OCI-LY3 (cell line): ENCODE data around the gene CYBRD1.

Experiments
- H2AFZ ChIP-seq: fragments of 200-600, 300-600 bp; shearing (Covaris generic); 2 replicates; pipeline ENCODE4 v1.6.0; 2014; ENCODE audit warnings: antibody characterized with exemption, low read depth, low read length
- H3K27ac ChIP-seq: fragments of 200-600, 300-600 bp; sonication (generic); 2 replicates; pipeline ENCODE4 v1.5.1; 2014; ENCODE audit warnings: mild to moderate bottlenecking, low read length, moderate library complexity, mixed read lengths
- H3K27me3 ChIP-seq: fragments of 200-600, 300-600 bp; sonication (generic); 2 replicates; pipeline ENCODE4 v1.6.1; 2014; ENCODE audit warnings: low read depth, low read length, mixed read lengths
- H3K36me3 ChIP-seq: fragments of 200-600, 300-600 bp; sonication (generic); replicated peaks from 2 replicates; pipeline ENCODE3; 2014; ENCODE audit warnings: low read depth, low read length, mixed read lengths
- H3K4me1 ChIP-seq: fragments of 300-600, 200-600 bp; sonication (generic); 2 replicates; pipeline ENCODE4 v1.6.1; 2014; ENCODE audit warnings: low read length, mixed read lengths
- H3K4me2 ChIP-seq: fragments of 200-600, 300-600 bp; sonication (generic); 2 replicates; pipeline ENCODE4 v1.6.1; 2014; ENCODE audit warnings: low read length, mixed read lengths
- H3K4me3 ChIP-seq: fragments of 300-600, 200-600 bp; sonication (generic); 2 replicates; pipeline ENCODE4 v1.5.1; 2014; ENCODE audit warnings: antibody characterized with exemption, mild to moderate bottlenecking, low read length, moderate library complexity
- H3K79me2 ChIP-seq: fragments of 300-600, 200-600 bp; shearing (Covaris generic); 2 replicates; pipeline ENCODE4 v1.6.1; 2014; ENCODE audit warnings: mild to moderate bottlenecking, low read length, mixed read lengths
- H3K9ac ChIP-seq: fragments of 300-600, 200-600 bp; shearing (Covaris generic); 2 replicates; pipeline ENCODE4 v1.6.0; 2014; ENCODE audit warnings: mild to moderate bottlenecking, low read length, moderate library complexity
- H3K9me3 ChIP-seq: fragments of 200-600, 300-600 bp; shearing (Covaris generic); 2 replicates; pipeline ENCODE4 v1.6.1; 2014; ENCODE audit warnings: low read length, mixed read lengths; ENCODE audit not compliant: insufficient read depth
- H4K20me1 ChIP-seq: fragments of 200-600, 300-600 bp; sonication (generic); 2 replicates; pipeline ENCODE4 v1.6.1; 2016; ENCODE audit warnings: low read length, mixed read lengths; ENCODE audit not compliant: insufficient read depth
- CTCF ChIP-seq: fragments of 200-600, 300-600 bp; sonication (generic); IDR thresholded peaks from 2 replicates; pipeline ENCODE4 v1.5.1; 2014; ENCODE audit warnings: antibody characterized with exemption, low read length, low read depth
- EZH2phosphoT487 ChIP-seq: fragments of 200-600 bp; shearing (Covaris generic); IDR thresholded peaks from 2 replicates; pipeline ENCODE4 v1.6.1; 2018; ENCODE audit warnings: antibody characterized with exemption, mixed run types, low read depth

Gene CYBRD1

GRCh38 chr2:171522052-171522787 is at the start of gene CYBRD1:
TSS of gene CYBRD1 (plus strand) at chr2:171522474. CDS start at chr2:171522546, 72 bp downstream.
- H3K79me2 ChIP-seq, result peaks cover 4% of the 10 kb centered on the region
- peak within 1 kb of the TSS; percentile 84 for H2AFZ ChIP-seq
- H3K9ac ChIP-seq, result peak within 1 kb of the TSS; percentile 91
- H4K20me1 ChIP-seq, result no peaks in the 10 kb centered on the region
- H3K4me3 ChIP-seq, result peak within 1 kb of the TSS; percentile 95
- H3K9me3 ChIP-seq, result no peaks in the 10 kb centered on the region
- peaks cover 17% of the 10 kb centered on the region for H3K4me1 ChIP-seq
- H3K27me3 ChIP-seq, result peaks cover 8% of the 10 kb centered on the region
- peak; percentile 48 for TF ChIP-seq CTCF
- no peak for TF ChIP-seq EZH2phosphoT487
- H3K4me2 ChIP-seq, result peak within 1 kb of the TSS; percentile 94
- peak within 1 kb of the TSS; percentile 48 for H3K27ac ChIP-seq
- H3K36me3 ChIP-seq, result no peaks in the 10 kb centered on the region

DNA sequence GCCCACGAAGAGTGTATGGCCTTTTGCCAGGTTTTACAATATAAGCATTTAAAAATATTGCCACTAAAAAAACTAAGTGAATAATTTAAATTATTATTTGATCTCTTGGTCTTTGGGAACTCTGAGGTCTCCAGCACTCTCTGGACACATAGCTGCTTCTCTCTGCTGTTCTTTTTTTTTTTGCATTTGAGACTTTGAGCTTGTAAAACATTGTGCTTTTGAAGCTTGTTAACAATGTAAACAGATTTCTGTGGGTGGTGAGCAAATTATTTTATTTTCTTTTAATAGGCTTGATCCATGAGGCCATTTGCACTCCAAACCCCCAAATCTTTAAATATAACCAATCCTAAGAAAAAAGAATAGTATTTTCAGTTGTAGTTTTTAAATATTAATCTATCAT is 46.3 kb upstream of the CYBRD1 start:
- Histone ChIP-seq H3K27me3 (no peaks in the 10 kb centered on the region), H3K4me1 (peaks cover 17% of the 10 kb centered on the region), H3K4me3 (no peak overlapping the region), H3K9ac (no peak overlapping the region), H3K27ac (no peak overlapping the region), H2AFZ (no peak overlapping the region), H3K79me2 (no peaks in the 10 kb centered on the region), H3K36me3 (peaks cover 33% of the 10 kb centered on the region), H3K9me3 (no peaks in the 10 kb centered on the region), H3K4me2 (no peak overlapping the region), H4K20me1 (no peaks in the 10 kb centered on the region)
- TF ChIP-seq EZH2phosphoT487 (no peak), CTCF (no peak)

DNA sequence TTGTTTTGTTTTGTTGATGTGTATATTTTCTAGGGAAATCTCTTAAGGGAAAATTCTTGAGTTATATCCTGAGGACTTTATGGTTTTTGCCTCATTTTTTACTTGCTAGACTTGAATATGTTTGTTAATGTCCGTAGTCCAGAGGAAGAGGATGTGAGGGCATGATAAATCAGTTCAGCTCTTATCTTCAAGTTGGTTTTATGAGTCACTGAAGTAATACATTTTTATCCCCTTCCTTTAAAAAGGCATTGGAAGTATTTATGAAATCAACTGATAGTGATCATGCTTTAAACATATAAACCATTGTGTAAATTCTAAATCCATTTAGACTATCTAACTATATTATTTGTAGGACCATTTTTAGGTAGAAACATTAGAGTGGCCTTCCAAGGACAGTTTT is 43.9 kb upstream of the CYBRD1 start:
- no peak for TF ChIP-seq EZH2phosphoT487
- TF ChIP-seq CTCF, result no peak
- H4K20me1 ChIP-seq, result no peaks in the 10 kb centered on the region
- no peak overlapping the region for H2AFZ ChIP-seq
- no peaks in the 10 kb centered on the region for H3K9me3 ChIP-seq
- H3K4me1 ChIP-seq, result peaks cover 20% of the 10 kb centered on the region
- H3K9ac ChIP-seq, result no peak overlapping the region
- no peaks in the 10 kb centered on the region for H3K27me3 ChIP-seq
- H3K4me2 ChIP-seq, result no peak overlapping the region
- no peak overlapping the region for H3K4me3 ChIP-seq
- no peaks in the 10 kb centered on the region for H3K79me2 ChIP-seq
- peaks cover 39% of the 10 kb centered on the region for H3K36me3 ChIP-seq
- no peak overlapping the region for H3K27ac ChIP-seq

DNA sequence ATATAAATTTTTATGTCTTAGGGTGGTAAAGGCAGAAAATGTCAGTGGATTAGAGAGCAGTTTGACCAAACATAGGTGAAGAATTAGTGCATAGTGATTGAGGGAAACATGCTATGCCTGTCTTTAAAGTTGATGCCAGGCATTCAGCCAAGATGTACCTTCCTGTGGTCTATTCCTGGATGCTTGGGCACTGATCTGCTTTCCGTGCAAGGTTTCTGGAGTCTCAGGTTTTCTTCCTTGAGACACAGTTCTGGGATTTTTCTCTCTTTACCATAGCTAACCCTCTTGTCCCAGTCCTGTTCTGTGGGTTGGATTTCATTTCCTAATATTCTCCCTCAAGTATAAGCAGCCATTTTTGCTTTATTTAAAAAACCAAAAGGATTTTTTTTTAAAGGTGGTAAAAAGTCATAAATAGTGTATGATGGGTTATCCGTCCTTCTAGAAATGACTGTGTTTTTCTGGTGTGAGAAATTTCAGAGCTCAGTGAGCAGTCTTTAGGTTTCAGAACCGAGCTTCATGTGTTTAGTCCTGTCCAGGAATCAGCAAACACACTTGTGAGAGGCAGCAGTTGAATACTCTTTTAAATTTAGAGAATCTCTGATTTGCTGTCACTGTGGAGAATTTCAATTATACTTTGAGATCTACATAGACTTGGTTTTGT is 43.0 kb upstream of the CYBRD1 start:
- Histone ChIP-seq H3K4me1 (peaks cover 20% of the 10 kb centered on the region), H3K4me3 (peak overlapping the region; percentile 21; the same call in 1 of the 2 replicates), H3K79me2 (no peaks in the 10 kb centered on the region), H3K36me3 (peaks cover 32% of the 10 kb centered on the region), H3K4me2 (peak overlapping the region; percentile 66), H2AFZ (no peak overlapping the region), H3K9ac (no peak overlapping the region), H3K9me3 (no peaks in the 10 kb centered on the region), H3K27me3 (no peaks in the 10 kb centered on the region), H3K27ac (peak overlapping the region; percentile 13; the same call in 1 of the 2 replicates), H4K20me1 (no peaks in the 10 kb centered on the region)
- TF ChIP-seq CTCF, result no peak
- TF ChIP-seq EZH2phosphoT487, result no peak
